Stimulated activated CD8-positive, alpha-beta memory T cell treated with anti-CD3 and anti-CD28 coated beads, Interleukin-7, amount 100 ng/mL, for 4 hours (primary cell): Measurements from ENCODE around the gene NLN.
"Not testable (repeated sequence)": the region's sequence is repeated elsewhere in the genome, so short reads cannot be mapped to it uniquely, and the experiment has no call there.

ENCODE experiments used
- DNase-seq, 2 donors: peaks; one replicate each; pipeline ENCODE4 v3.0.0-alpha.2; 2020; ENCODE audit warnings: low read depth in 2 of 2

NLN gene

DNA sequence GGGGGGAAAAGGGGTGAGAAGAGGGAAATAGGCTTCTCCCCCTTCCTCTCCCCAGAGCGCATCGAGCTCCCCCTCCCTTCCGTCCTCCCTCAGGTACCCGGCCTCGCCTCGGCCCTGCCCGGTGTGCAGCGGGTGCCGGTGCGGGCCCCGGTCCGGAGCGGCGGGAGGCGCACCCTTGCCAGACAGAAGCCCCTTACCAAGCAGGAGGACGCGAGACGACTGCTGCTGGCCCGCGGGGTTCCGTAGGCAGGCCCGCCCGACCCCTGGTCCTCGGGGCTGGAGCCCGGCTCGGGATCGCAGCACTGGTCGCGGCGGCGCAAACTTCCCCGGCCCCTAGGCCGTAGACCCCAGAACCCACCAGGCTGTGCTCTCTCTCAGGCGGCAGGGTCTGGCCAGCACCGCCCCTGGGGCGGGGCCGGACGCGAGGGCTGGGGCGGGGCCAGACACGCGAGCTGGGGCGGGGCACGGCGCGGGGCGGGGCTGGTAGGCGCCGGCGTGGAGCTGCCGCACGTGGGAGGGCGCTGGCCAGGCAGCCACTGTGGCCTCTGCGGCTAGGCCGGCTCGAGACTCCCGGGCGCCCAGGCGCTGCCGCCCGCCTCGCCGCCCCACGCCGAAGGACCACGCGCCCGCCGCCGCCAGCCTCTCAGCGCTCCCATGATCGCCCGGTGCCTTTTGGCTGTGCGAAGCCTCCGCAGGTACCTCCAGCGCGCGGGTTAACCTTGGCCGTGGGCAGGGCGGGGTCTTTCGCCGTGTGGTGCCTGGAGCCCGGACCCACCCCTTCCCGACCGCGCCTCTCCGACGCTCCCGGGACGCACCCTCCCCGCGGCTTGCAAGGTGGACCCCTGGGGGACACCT is at the start of gene NLN, which contains the start of gene SGTB:
NLN (plus strand) TSS at position 486 of the 855 bp plus-strand sequence; CDS start at position 655, 169 bp downstream.
SGTB (minus strand) TSS at position 390 of the 855 bp plus-strand sequence. CDS start 1,302 bp downstream, outside the sequence.
- DNase-seq: peak; percentile 60 to 80

DNA sequence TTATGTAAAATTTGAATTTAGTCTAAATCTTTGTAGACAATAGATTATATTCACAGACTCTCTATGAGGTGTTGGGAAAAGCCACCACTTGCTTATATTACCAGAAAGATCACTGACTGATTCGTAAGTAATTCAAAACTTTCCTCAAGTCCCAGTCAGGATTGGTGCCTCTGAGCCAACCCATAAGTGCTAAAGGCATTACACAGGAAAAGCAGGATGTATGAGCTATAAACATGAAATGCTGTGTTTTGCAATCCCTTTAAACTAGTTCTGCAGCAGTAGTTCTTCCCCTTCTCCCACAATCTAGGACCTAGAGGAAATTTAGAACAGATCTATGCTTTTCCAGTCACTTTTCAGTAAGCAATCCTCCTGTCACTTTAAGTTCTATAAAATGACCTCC is 49.2 kb upstream of the NLN start:
- DNase-seq: no peak

DNA sequence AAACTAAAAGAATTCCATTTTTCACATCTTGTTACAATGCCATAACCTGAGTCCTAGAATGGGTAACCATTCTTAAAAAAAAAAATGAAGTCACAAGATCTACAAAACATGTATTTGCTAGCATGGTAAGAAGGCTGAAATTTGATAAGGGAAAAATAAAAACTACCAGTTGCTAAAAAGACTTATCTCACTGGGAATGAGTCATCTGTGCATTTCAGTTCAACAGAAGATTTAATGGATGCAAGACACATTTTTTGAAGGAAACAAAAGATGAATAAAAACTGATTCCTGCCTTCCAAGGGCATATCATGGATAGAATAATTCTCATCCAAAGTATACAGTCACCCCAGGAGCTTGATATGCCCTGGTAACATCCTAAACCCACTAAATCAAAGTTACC is 47.3 kb upstream of the NLN start:
- DNase-seq: no peak

DNA sequence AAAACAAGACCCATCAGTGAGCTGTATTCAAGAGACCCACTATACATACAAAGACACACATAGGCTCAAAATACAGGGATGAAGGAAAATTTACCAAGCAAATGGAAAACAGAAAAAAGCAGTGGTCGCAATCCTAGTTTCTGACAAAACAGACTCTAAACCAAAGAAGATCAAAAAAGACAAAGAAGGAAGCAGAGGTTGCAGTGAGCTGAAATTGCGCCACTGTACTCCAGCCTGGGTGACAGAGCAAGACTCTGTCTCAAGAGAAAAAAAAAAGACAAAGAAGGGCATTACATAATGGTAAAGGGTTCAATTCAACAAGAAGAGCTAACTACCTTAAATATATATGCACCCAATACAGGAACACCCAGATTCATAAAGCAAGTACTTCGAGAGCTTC is 45.9 kb upstream of the NLN start:
- DNase-seq: not testable (repeated sequence)

DNA sequence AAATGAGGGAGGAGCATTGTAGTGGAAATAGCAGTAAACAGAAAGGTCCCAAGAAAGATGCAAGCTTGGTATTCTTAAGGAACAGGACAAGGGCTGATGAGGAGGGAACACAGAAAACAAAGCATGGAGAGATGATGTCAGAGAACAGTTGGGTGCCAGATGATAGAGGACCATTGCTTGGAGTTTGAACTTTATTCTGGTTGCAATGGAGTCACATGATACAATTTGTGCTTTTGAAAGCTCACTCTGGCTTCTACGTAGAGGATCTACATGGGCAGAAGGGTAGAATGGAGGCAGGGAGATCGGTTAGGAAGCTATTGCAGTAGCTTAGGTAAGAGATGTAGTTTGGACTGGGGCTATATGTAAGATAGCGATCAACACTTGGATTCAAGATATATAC is 39.9 kb upstream of the NLN start:
- no peak for DNase-seq

DNA sequence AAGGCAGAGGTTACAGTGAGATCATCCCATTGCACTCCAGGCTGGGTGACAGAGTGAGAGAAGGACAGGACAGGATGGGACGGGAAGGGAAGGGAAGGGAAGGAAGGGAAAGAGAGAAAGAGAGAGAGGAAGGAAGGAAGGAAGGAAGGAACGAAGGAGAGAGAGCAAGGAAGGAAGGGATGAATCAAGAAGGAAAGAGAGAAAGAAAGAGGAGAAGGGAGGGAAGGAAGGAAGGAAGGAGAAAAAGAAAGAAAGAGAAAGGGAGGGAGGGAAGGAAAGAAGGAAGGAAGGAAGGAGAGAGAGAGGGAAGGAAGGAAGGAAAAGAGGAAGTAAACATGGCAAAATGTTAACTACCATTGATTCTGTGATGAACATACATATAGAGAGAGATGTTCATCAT is 28.9 kb upstream of the NLN start:
- DNase-seq: no peak

DNA sequence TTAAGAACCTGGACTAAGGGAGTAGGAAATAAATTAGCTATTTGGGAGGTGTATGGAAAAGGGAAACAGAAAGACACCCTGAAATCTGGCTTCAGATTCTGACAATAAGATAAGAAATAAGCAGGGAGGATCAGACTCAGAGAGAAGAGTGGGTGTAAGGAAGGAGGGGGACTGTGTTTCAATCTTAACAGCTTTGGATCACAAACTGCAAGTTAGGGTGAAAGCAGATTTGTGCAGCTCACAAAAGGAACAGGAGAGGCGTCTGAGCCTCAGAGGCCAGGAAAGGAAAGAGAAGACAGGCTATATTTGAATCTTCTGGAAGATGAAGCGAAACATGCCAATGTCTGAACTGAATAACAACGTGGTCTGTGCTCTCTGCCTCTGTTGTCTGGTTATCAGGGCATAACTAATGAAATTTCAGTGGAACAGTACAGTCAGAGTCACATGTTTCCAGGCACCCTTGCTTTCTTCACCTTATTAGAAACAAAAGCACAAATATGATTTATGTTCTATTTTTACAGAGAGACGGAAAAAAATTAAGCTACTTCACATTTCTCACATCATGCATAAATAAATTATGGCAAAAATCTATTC is 26.7 kb upstream of the NLN start:
- no peak for DNase-seq

DNA sequence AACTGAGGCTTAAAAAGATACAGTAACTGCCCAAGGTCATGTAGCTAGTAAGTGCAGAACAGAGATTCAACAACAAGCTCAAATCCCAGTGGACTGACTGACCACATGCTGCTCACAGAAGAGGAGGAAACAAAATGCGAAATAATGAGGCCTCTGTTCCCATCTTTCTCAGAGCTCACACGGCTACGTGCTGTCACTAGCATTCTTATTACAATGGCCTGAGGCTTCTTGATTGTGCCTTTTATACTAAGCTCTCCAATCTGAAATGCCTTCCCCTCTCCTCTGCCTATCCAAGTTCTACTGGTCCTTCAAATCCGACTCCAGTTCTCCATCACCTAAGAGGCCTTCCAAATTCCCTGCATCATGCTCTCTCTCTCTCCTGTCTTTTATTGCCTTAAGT is 26.1 kb upstream of the NLN start:
- DNase-seq: no peak

DNA sequence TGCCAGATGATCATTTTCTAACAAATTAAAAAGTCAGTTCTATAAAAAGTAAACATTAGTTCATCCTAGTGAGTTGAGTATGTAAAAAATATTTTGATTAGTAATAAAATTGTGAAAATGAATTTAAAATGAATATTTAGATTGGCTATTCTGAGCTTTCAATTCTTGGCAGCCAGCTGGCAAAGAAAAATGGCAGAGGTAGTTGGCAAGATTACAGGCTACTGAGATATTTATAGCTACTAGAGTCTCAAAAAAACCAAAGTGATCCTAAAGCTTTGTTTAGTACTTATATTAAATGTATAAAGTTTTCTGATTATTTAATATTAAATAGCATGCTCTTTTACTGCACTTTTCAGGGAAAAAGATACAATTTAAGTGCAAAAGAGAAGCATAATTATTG is 25.1 kb upstream of the NLN start:
- no peak for DNase-seq

DNA sequence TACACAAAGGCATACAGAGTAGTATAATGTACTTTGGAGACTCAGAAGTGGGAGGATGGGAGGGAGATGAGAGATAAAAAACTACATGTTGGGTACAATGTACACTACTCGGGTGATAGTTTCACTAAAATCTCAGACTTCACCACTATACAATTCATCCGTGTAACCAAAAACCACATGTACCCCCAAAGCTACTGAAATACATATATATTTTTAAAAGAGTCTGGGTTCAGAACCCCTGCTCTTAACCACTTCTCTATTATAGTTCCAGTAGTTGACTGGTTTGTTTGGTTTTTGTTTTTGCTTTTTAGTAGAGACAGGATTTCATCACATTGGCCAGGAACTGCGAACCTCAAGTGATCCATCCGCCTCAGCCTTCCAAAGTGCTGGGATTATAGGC is 22.7 kb upstream of the NLN start:
- DNase-seq: no peak

DNA sequence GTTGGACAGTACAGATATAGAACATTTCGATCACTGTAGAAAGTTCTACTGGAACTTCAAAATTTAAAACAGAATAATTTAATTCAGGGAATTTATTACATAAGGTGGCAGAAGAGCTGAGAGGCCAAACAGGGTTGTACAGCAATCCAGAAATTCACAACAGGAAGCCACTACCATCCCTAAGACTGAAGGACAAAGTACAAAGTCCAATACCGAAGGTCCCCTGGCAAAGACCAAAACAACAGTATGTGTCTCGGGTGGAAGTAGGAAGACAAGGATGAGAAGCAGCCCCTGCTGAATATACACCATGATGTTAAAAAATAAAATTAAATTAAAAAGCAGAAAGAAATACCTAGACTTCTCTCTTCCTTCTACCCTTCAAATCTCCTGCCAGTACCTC is 20.0 kb upstream of the NLN start:
- no peak for DNase-seq

DNA sequence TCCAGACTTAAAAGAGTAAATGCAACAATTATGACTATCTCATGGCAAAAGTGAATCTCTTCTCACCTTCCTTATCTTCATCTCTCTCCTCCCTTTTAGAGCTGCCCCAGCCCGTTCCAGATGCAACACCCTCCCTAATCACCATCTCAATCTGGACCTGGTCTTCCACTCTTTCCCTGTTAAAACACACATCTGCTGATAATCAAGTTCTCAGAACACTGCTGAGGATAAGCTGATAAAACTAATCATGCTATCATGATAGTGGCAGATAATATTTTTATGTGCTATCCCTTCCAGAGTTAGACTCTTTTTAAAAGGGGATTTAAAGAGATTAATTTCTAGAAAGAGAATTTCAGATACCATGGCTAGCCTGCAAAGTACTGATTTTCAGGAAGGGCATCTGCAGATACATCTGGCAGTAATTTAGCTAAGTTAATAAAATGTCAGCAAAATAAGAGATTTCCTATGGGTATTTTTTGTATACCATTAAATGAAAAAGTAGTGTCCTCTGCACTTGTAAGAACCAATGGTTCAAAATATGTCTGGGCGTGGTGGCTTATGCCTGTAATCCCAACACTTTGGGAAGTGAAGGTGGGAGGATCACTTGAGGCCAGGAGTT is 17.3 kb upstream of the NLN start:
- DNase-seq: no peak

DNA sequence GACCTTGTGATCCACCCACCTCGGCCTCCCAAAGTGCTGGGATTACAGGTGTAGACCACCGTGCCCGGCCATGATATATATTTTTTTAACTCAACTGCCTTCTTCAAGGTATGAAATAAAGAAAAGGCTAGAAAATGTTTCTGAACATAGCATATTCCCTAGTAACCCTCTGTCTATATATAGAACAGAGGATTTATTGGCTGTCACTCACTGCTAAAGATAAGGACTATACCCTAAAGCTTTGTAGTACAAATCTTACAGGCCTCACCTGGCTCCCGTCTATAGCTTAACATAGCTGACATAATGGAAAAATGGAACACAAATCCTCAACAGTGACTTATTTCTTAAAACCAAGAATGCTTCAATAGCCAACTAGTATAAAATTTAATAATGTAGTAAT is 14.3 kb upstream of the NLN start:
- no peak for DNase-seq

DNA sequence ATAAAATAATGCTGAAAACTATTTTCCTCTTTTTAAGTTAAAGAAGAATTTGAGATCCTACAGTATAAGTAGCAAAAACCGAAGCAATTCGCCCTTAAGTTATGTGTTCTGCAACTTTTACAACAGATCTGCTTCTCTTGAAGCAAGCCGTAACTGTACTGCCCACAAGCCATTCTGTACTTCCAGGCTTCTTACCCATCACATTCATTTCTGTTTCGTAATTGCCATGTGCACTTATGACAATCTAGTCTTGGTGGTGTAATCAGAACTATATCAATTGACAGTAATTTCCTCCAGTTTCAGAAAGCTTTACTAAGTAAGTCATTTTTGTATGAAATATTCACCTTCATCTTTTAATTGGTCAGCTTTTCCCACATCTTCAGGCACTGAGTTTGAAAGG is 13.9 kb upstream of the NLN start:
- DNase-seq: no peak

DNA sequence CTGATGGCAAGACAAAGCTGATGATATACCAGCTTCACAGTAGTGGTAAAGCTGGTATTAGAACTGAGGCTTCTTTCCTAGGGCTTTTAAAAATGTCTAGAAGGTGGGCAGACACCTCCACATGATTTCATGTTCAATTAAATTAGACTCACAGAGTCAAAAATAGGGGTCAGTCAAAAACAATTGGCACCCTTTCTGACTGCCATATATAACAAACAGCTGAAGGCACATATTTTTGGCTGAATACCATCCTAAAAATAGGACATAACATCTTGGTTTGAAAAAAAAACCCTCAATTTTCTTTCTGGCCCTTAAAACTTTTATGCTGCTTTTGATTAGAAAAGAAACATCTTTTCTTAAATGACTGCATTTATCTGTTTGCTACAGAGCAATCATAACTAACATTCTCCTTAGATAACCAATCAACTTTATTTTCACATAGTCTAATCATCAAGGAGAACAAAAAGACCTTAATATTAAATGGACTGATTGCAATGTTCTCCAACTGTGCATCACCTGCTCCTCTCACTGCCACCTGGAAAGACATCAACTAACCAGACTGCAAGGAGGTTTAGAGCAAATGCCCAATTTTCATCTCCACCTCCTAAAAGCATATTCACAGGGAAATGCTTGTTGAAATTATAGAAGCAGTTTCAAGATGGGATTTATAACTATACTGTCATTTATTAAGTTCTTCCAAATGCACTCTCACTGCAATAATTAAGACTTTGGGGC is 3.3 kb upstream of the NLN start:
- DNase-seq: no peak

DNA sequence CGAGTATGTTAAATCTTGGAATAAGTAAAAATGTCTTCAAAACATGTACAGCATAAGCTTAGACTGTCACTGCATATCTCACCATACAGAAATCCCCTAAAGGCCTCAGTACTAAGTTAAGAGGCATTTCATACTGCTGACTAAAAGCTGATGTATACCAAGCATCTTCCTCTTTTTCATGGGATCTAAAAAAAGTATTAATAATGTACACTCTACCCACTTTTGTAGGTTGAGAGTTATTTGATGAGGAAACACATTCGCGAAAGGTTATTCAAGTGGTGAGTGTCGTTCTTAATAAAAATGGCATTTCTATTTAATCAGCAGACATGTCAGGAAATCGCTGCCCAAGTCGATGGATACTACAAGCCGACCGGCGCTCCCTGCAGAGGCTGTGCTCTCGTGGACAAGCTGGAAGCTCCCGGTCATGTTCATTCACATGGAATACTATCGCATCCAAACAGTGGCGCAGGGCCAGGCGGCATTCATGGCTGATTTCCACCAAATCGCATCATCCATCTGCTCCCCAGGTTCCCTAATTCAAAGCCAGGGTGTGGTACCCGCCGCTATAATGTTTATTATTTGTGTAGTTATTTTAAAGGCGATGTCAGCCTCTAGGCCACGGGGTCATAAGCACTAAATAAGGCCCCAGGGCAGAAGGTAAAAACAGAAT is 820 bp upstream of the NLN start:
- DNase-seq: no peak

DNA sequence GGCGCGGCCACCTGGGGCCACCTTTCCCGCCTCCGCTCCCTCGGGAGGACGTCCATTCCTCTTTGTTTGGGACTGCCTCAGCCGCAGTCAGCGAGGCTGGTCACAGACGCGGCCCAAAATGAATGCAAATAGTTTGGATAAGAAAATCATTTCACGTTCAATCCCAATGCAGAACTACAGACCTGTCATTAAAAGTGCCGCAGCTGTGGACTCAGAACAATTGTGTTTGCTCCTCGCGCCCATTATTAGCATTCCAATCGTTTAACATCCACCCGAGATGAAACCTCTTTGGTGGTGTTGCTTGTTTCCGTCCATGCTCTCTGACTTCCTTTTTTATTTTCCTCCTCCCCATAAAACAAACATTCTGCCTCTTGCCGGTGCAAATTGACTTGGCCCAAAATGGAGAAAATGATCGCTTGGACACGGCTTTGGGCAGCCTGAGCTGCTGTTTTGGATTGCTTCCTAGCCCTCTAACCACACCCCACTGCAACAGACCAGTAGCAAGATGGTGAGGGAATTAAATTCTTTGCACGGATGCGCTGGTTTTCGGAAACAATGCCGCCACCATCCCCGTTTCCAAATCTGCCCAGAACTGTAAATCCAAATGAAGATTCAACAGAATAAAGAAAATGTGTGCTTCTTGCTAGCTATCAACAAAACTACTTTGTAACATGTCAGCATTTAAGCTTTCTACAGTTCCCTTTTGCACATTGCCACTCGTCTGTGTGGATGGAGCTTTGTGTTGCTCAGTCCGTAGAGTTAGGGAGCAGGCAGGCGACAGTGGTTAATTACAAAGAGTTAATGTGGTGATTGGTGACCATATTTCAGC is 784 bp downstream of the NLN start:
- no peak for DNase-seq

DNA sequence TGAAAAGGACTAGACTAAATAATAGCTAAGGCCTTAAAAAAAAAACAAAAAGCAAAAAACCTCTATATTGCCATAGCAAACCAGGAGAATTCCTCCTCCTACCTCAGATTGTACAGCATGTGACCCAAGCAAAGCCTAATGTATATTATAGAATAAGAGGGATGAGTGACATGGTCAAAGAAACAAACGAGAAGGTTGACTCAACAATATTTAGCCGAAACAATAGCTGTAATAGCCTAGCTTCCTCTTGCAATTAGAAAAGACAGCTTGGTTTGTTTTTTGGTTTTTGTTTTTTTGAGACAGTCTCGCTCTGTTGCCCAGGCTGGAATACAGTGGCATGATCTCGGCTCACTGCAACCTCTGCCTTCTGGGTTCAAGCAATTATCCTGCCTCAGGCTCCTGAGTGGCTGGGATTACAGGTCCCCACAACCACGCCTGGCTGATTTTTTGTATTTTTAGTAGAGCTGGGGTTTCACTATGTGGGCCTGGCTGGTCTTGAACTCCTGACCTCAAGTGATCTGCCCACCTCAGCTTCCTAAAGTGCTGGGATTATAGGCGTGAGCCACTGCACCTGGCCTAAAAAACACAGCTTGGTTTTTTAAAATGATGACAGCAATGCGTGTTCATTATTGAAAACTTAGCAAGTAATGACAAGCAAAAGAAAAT is 5.6 kb downstream of the NLN start:
- no peak for DNase-seq

DNA sequence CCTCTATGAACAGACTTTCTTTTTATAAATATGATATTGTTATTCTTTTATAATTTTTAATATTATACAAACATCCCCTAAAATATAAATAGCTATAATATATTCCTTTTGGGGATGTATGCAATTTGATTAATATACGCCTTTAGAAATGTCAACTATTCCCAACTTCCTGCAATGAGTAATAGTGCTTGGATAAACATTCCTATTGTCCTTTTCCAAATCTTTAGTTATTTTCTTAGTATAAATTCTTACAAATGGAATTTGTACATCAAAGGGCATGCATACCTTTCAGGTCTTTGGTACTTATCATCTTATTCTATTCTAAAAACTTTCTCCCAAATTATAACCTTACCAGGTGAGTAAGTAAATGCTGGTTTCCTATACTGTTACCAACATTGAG is 6.2 kb downstream of the NLN start:
- DNase-seq: no peak

DNA sequence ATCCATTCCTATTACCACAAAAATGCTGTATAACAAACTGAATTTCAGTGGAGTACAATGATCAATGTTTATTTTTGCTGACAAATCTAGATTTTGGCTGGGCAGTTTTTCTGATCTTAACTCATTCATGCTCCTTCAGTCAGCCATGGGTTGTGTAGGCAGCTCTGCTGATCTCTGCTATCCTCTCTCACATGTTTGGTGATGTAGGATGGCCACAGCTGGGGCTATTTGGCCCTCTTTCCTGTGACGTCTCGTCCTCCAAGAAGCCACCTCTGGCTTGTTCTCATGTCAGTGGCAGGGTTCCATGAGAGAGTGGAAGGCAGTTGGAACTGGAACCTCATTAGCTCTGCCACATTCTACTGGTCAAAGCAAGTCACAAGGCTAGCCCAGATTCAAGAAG is 8.9 kb downstream of the NLN start:
- DNase-seq: no peak
